ENCODE data around the gene ADAMTSL1. TPM values are rescaled to one million over a fixed set of nuclear protein-coding genes. Genes with fewer than 3 reads are reported as not detected.

The ADAMTSL1 gene
- total and polyA plus RNA-seq, 9 of the 15 experiments (the other 6 are each of a cell fraction or from before 2014, with no cell fraction given): 0.01 TPM; not detected in 8

GRCh38 chr9:18617759-18618158 lies 143.8 kb downstream of the ADAMTSL1 start (continued):
- TF ChIP-seq FOXJ2 (tag; IDR thresholded peaks at IDR 0.05): no peak

DNA sequence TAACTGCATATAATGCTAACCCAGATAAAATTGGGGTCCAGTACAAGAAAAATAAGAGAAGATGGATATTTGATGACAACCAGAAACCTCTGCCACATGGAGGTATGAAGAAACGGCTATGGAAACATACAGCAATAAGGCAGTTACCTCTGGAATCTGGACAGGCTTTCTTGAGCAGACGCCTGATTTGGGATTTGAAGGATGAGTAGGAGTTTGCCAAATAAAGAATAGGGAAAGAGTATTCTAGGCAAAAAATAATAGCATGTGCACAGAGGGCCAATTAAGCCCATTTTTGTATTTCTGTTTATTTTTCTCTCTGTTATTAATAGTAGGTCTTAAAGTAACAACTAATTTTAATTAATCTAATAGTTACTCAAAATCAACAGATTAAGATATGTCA lies 144.9 kb downstream of the ADAMTSL1 start:
- no peak overlapping the region for H3K27ac ChIP-seq (ENCODE audit: extremely low read depth, low read depth, low read length)
- H3K36me3 ChIP-seq (ENCODE audit: control insufficient read depth, insufficient read depth, low read length): no peaks in the 10 kb centered on the region
- BruUV-seq (replicated peaks): no TSS peak
- H4K20me1 ChIP-seq (replicated peaks; ENCODE audit: control insufficient read depth, insufficient read depth, low read length): no peaks in the 10 kb centered on the region
- no peaks in the 10 kb centered on the region for H3K4me1 ChIP-seq (replicated peaks in 1 of 2; ENCODE audit: control insufficient read depth in 2 of 2, insufficient read depth in 2 of 2, low read length in 2 of 2)
- intact Hi-C loops (cut with micrococcal nuclease) (no loop called here), in situ Hi-C loops (cut with MboI) (no loop called here)
- ATAC-seq (no peak), DNase-seq (ENCODE audit: extremely low read depth in 1 of 4, low spot score in 3 of 4) (no peak), FAIRE-seq (no peak)
- no peaks in the 10 kb centered on the region for H3K79me2 ChIP-seq (ENCODE audit: control insufficient read depth, insufficient read depth, low read length)
- CTCF ChIA-PET (ENCODE audit: low intra/inter-chr PET ratio): no interaction called here
- no peak overlapping the region for H3K4me3 ChIP-seq
- TF ChIP-seq NR4A1 (CRISPR knock-in tag; IDR thresholded peaks at IDR 0.05) (no peak), NR4A1 (tag; IDR thresholded peaks at IDR 0.05) (no peak), ARID4B (CRISPR knock-in tag; IDR thresholded peaks at IDR 0.05) (no peak)
- TF ChIP-seq, protein P1, sequence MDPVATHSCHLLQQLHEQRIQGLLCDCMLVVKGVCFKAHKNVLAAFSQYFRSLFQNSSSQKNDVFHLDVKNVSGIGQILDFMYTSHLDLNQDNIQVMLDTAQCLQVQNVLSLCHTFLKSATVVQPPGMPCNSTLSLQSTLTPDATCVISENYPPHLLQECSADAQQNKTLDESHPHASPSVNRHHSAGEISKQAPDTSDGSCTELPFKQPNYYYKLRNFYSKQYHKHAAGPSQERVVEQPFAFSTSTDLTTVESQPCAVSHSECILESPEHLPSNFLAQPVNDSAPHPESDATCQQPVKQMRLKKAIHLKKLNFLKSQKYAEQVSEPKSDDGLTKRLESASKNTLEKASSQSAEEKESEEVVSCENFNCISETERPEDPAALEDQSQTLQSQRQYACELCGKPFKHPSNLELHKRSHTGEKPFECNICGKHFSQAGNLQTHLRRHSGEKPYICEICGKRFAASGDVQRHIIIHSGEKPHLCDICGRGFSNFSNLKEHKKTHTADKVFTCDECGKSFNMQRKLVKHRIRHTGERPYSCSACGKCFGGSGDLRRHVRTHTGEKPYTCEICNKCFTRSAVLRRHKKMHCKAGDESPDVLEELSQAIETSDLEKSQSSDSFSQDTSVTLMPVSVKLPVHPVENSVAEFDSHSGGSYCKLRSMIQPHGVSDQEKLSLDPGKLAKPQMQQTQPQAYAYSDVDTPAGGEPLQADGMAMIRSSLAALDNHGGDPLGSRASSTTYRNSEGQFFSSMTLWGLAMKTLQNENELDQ (CRISPR knock-in tag; IDR thresholded peaks at IDR 0.05; ENCODE audit: borderline replicate concordance): no peak
- TF ChIP-seq, protein P2, sequence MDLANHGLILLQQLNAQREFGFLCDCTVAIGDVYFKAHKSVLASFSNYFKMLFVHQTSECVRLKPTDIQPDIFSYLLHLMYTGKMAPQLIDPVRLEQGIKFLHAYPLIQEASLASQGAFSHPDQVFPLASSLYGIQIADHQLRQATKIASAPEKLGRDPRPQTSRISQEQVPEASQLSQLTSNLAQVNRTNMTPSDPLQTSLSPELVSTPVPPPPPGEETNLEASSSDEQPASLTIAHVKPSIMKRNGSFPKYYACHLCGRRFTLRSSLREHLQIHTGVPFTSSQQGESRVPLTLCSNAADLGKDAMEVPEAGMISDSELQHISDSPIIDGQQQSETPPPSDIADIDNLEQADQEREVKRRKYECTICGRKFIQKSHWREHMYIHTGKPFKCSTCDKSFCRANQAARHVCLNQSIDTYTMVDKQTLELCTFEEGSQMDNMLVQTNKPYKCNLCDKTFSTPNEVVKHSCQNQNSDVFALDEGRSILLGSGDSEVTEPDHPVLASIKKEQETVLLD (IDR thresholded peaks at IDR 0.05): no peak
- POLR2A ChIA-PET: no interaction called here
- no peaks in the 10 kb centered on the region for H3K27me3 ChIP-seq (ENCODE audit: control insufficient read depth in 2 of 2, insufficient read depth in 2 of 2, low read length in 2 of 2)
- H3K9me3 ChIP-seq (replicated peaks; ENCODE audit: control insufficient read depth, insufficient read depth, low read depth, low read length): no peaks in the 10 kb centered on the region
- no peaks in the 10 kb centered on the region for H3K9me1 ChIP-seq (ENCODE audit: control insufficient read depth, insufficient read depth, low read length)
- 0% methylated on average over 2 of the region's 2 CpGs for WGBS (ENCODE audit: insufficient coverage, low coverage, missing lambda C conversion rate)
- H2AFZ ChIP-seq (ENCODE audit: low read depth, low read length): no peak overlapping the region
- H3K4me2 ChIP-seq (ENCODE audit: insufficient read depth, low read length): no peak overlapping the region
- no peak overlapping the region for H3K9ac ChIP-seq (ENCODE audit: insufficient read depth in 1 of 2, low read depth in 2 of 2, low read length in 2 of 2)

Measured in K562 (cell line).